SK-N-MC (cell line): ENCODE results near the gene CCDC187.

Experiments used
- EZH2 ChIP-seq: fragments of 200-600 bp; sonication (generic); IDR thresholded peaks from one replicate; pipeline ENCODE4 v1.6.1; 2017; ENCODE audit warnings: antibody characterized with exemption
- POLR2AphosphoS5 ChIP-seq: IDR thresholded peaks from 2 replicates; pipeline ENCODE4 v1.6.1; 2012; ENCODE audit warnings: mild to moderate bottlenecking, low read depth, low read length, borderline replicate concordance

- TF ChIP-seq EZH2 (no peak), POLR2AphosphoS5 (no peak)
Observed at GRCh38 chr9:136287960-136288753, 15.7 kb downstream of the CCDC187 start.
